HepG2 (cell line): ENCODE data around the gene ELL. TPM values are rescaled to one million over a fixed set of nuclear protein-coding genes. Genes with fewer than 3 reads are reported as not detected.
A peak's percentile ranks its signal among the peaks of the same experiment; 100 is the strongest.

ENCODE experiments used
- CBX5 ChIP-seq: sonication (generic); formaldehyde crosslinking; IDR thresholded peaks from 2 replicates; pipeline ENCODE4 v1.4.0; 2020; ENCODE audit warnings: missing genetic modification reagents, borderline replicate concordance
- DPF2 ChIP-seq: sonication (generic); formaldehyde crosslinking; IDR thresholded peaks from 2 replicates; pipeline ENCODE4 v1.4.0; 2020; ENCODE audit warnings: mild to moderate bottlenecking, low read depth, missing genetic modification reagents, borderline replicate concordance
- ELF3 ChIP-seq: IDR thresholded peaks from 2 replicates; pipeline ENCODE4 v1.6.1; 2016; ENCODE audit warnings: missing genetic modification reagents, missing compliant biosample characterization
- HDAC1 ChIP-seq: sonication (generic); formaldehyde crosslinking; IDR thresholded peaks from 2 replicates; pipeline ENCODE4 v1.5.1; 2020; ENCODE audit warnings: mild to moderate bottlenecking, missing genetic modification reagents
- MIER2 ChIP-seq: IDR thresholded peaks from 2 replicates; pipeline ENCODE4 v1.6.1; 2016; ENCODE audit warnings: missing biosample characterization, missing genetic modification reagents
- MYC ChIP-seq: sonication (generic); formaldehyde crosslinking; IDR thresholded peaks from 2 replicates; pipeline ENCODE4 v1.9.0; 2021; ENCODE audit warnings: missing genetic modification reagents, borderline replicate concordance
- PATZ1 ChIP-seq: sonication (generic); formaldehyde crosslinking; IDR thresholded peaks from 2 replicates; pipeline ENCODE4 v1.4.0; 2020; ENCODE audit warnings: missing genetic modification reagents
- SMARCE1 ChIP-seq: fragments of 450-650 bp; IDR thresholded peaks from 2 replicates; pipeline ENCODE4 v1.6.1; 2017; ENCODE audit warnings: borderline replicate concordance
- TEAD3 ChIP-seq: optimal IDR thresholded peaks from 2 replicates; pipeline ENCODE3; 2016; ENCODE audit warnings: borderline replicate concordance
- ZNF318 ChIP-seq: sonication (generic); formaldehyde crosslinking; IDR thresholded peaks from 2 replicates; pipeline ENCODE4 v1.4.0; 2020; ENCODE audit warnings: mild to moderate bottlenecking, missing genetic modification reagents
- ZNF543 ChIP-seq: sonication (generic); formaldehyde crosslinking; IDR thresholded peaks from 2 replicates; pipeline ENCODE4 v1.4.0; 2020; ENCODE audit warnings: mild to moderate bottlenecking, missing genetic modification reagents
- polyA plus RNA-seq, 8 experiments: library from polyadenylated mRNA; depleted of rRNA in 3 of 8; stranded (reverse) in 7 of 8; unstranded in 1 of 8; fragments of >200 nt; fragmentation: Illumina TruSeq in 4 of 8; extraction: Trizol in 4 of 8; gene quantifications; 2 replicates each; pipeline versions ENCODE4 v1.2.1 to v1.2.3, GENCODE V29; 2011 to 2016; ENCODE audit warnings: low read depth in 4 of 8, missing spikeins in 1 of 8, mixed read lengths in 1 of 8; ENCODE audit not compliant: insufficient read depth in 1 of 8
- total RNA-seq, 5 experiments: library from RNA; depleted of rRNA; stranded (reverse); fragments of >200 nt; fragmentation: Illumina TruSeq; extraction: Trizol; gene quantifications; 2 replicates each; pipeline ENCODE4 v1.2.3, GENCODE V29; 2016; ENCODE audit warnings: low read depth in 1 of 5
- TF ChIP-seq, protein P1 (sequence below): sonication (generic); formaldehyde crosslinking; IDR thresholded peaks from 2 replicates; pipeline ENCODE4 v1.5.1; 2020; ENCODE audit warnings: mild to moderate bottlenecking, missing genetic modification reagents, moderate library complexity

Gene ELL
- total and polyA plus RNA-seq, 2 of the 13 experiments (the other 11 are each of a cell fraction or from before 2014, with no cell fraction given), result 3.7 to 5.4 TPM

DNA sequence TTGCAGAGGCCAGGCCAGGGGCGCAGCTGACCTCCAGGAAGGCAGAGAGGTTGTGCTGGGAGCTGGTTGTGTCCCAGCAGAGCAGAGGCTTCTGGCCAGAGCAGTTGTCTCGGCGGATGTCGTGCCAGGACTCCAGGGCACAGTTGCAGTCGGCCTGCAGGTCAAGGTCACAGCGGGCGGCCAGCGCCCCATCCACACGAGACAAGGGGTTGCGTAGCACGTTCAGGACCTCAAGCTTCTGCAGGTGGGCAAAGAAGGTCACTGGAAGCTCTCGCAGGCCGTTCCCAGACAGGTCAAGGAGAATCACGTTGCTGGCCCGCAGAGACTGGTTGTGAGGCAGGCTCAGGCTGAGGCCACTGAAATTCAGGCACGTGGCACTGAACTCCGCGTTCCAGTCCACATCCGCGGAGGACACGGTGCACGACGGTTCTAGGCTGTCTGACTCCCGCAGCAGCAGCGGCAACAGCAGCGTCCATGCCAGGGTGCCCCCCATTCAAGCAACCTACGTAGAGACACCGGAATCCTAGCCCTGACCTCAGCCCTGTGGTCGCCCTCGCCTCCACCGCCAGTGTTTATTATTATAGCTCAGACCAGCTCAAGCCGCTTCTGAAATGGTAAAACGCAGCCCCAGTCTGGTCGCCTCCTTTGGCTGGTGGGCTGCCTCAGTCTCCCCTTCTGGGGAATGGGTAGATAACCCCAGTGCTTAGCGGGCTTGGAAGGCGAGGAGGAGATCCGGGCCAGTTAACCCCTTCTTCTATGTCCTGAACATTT is 125.2 kb downstream of the ELL start (continued):
- TF ChIP-seq, protein P1, sequence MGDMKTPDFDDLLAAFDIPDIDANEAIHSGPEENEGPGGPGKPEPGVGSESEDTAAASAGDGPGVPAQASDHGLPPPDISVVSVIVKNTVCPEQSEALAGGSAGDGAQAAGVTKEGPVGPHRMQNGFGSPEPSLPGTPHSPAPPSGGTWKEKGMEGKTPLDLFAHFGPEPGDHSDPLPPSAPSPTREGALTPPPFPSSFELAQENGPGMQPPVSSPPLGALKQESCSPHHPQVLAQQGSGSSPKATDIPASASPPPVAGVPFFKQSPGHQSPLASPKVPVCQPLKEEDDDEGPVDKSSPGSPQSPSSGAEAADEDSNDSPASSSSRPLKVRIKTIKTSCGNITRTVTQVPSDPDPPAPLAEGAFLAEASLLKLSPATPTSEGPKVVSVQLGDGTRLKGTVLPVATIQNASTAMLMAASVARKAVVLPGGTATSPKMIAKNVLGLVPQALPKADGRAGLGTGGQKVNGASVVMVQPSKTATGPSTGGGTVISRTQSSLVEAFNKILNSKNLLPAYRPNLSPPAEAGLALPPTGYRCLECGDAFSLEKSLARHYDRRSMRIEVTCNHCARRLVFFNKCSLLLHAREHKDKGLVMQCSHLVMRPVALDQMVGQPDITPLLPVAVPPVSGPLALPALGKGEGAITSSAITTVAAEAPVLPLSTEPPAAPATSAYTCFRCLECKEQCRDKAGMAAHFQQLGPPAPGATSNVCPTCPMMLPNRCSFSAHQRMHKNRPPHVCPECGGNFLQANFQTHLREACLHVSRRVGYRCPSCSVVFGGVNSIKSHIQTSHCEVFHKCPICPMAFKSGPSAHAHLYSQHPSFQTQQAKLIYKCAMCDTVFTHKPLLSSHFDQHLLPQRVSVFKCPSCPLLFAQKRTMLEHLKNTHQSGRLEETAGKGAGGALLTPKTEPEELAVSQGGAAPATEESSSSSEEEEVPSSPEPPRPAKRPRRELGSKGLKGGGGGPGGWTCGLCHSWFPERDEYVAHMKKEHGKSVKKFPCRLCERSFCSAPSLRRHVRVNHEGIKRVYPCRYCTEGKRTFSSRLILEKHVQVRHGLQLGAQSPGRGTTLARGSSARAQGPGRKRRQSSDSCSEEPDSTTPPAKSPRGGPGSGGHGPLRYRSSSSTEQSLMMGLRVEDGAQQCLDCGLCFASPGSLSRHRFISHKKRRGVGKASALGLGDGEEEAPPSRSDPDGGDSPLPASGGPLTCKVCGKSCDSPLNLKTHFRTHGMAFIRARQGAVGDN (CRISPR knock-in tag), result peak; percentile 99
- peak; percentile 51 for TF ChIP-seq TEAD3 (CRISPR knock-in tag)
- 0 out of 2 replicates have a peak, but pooled peaks have one; percentile 59 for TF ChIP-seq ZNF318 (CRISPR knock-in tag)
- TF ChIP-seq MIER2 (CRISPR knock-in tag), result no peak
- TF ChIP-seq PATZ1 (CRISPR knock-in tag), result peak; percentile 35; the same call in 1 of the 2 replicates
- no peak for TF ChIP-seq SMARCE1
- TF ChIP-seq ZNF543 (CRISPR knock-in tag), result peak; percentile 61; the same call in 1 of the 2 replicates
- peak; percentile 71; the same call in 1 of the 2 replicates for TF ChIP-seq MYC
- peak; percentile 44; the same call in 1 of the 2 replicates for TF ChIP-seq ELF3 (CRISPR knock-in tag)
- TF ChIP-seq HDAC1 (CRISPR knock-in tag), result 0 out of 2 replicates have a peak, but pooled peaks have one; percentile 44
- TF ChIP-seq CBX5, result peak; percentile 49; the same call in 1 of the 2 replicates
- TF ChIP-seq DPF2 (CRISPR knock-in tag), result 0 out of 2 replicates have a peak, but pooled peaks have one; percentile 45
